Vagina (tissue), 2 donors: ENCODE results near the gene CRB1.

Source experiments
- CTCF ChIP-seq, 3 experiments: fragments of 450-650 bp in 2 of 3; fragments of 200-600 bp in 1 of 3; sonication (generic) in 1 of 3; IDR thresholded peaks; one replicate each; pipeline ENCODE4 v1.5.1; 2017 to 2019; ENCODE audit warnings: antibody characterized with exemption in 3 of 3, mild to moderate bottlenecking in 2 of 3, moderate library complexity in 2 of 3
- POLR2A ChIP-seq, 2 donors: fragments of 450-650 bp; IDR thresholded peaks; one replicate each; pipeline ENCODE4 v1.6.1; 2017; ENCODE audit warnings: antibody characterized with exemption in 2 of 2, mild to moderate bottlenecking in 2 of 2, moderate library complexity in 2 of 2

GRCh38 chr1:197268012-197268411 is at the start of gene CRB1:
- TF ChIP-seq CTCF (IDR thresholded peaks at IDR 0.05) = no peak
- TF ChIP-seq POLR2A (IDR thresholded peaks at IDR 0.05) = no peak
